ENCODE data around the gene MNT. TPM values are rescaled to one million over a fixed set of nuclear protein-coding genes. Genes with fewer than 3 reads are reported as not detected.

MNT gene, protein sequence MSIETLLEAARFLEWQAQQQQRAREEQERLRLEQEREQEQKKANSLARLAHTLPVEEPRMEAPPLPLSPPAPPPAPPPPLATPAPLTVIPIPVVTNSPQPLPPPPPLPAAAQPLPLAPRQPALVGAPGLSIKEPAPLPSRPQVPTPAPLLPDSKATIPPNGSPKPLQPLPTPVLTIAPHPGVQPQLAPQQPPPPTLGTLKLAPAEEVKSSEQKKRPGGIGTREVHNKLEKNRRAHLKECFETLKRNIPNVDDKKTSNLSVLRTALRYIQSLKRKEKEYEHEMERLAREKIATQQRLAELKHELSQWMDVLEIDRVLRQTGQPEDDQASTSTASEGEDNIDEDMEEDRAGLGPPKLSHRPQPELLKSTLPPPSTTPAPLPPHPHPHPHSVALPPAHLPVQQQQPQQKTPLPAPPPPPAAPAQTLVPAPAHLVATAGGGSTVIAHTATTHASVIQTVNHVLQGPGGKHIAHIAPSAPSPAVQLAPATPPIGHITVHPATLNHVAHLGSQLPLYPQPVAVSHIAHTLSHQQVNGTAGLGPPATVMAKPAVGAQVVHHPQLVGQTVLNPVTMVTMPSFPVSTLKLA
- 14.6 to 18.3 TPM (median 15.0 TPM) in 5 replicates for total RNA-seq (2022; extraction: Qiagen RNA extraction)

DNA sequence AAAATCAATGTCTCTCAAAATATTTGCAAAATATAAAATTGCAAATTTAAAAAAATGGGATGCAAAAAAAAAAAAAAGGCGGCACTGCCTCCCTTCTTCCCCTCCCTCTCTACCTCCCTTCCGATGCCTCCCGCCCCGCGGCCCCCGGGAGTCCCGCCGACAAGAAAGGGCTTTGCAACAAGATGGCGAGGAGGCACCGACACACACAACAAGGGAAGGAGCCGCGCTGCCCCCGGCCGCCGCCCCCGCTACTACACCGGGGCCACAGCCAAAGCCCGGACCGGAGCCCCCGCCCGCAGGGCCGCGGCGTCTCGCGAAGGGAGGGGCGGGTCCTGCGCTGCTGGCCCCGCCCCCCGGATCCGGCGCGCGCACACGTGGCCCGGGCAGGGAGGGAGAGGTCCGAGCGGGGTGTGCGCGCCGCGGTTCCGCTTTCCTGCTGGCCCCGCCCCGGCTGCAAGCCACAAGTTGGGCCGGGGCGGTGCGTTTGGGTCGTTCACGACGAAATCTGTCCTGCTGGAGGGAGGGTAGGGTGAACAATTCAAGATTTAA, at the start of gene MNT:
TSS of gene MNT (minus strand) at position 184 of the 549 bp plus-strand sequence. CDS start 348 bp downstream, outside the sequence.

DNA sequence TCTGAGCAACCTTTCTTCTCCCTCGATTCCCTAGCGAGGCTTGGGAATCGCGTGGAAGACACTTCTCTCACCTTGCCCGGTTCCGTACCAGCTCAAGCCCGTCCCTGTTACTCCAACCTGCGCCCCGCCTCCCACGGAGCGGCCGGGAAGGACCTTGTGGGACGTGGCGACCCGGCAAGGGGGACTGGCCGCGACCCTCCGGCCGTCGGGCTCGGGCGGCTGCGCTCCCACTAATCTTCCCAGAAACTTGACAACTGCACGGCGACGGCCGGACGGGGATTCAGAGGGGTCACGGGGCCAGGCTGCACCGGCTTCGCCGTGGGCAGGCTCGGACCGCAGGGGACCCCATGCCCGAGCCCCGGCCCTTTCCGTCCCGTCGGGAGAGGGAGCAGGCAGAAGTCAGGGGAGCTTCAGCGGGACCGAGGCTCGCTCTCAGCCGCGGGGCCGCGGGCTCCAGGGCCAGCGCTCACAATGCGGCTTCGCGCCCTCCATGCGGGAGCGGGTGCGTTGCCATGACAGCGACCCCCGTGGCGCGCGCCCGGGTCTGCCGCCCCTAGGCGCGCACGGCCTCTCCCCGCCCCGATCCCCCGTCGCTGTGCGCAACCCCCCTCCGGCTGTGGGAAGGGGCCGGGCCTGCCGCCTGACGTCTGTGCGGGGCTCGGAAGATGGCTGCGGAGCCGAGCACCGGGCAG, 63.9 kb downstream of the MNT start, which contains the start of gene SGSM2:
TSS of gene SGSM2 (plus strand) at position 650 of the 692 bp plus-strand sequence. CDS start 188 bp downstream, outside the sequence.

DNA sequence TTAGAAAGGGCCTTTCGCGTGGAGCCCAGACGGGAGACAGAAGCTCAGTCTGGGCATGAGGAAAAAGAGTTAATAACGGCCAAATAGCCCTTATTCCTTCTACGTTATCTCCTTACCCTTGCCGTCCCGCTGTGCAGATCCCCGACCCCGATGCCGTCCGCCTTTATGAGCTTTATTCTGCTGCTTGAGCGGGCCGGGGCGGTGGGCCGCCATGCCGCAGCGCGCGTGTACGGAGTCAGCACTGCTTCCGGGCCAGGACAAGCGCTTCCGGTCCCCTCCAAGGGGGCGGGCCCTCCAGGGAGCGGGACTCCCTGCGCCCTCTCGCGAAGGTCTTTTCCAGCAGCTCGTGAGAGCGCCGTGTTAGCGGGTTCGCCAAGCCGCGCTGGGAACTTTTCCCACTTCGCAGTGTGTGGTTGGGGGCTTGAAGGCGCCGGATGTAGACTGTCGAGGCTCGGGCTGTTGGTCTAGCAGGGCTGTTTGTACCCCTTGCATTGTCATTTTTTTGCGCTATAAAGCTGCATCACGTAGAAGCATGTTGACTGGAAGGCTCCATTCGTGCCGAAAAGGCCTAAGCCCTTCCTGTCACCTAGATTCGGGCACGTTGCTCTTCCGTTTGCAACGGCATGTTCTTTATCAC, 64.5 kb downstream of the MNT start, which contains the start of gene TSR1:
TSS of gene TSR1 (minus strand) at position 243 of the 637 bp plus-strand sequence. CDS start at position 213, 30 bp downstream.

Other genes with a start within 250 kb of the MNT start
- gene SMG6, start 97.3 kb downstream of the MNT start, total RNA-seq (2022; extraction: Qiagen RNA extraction) = 21.0 to 25.0 TPM (median 22.9 TPM) in 5 replicates
- gene SRR, start 97.1 kb downstream of the MNT start, total RNA-seq (2022; extraction: Qiagen RNA extraction) = 7.1 to 11.9 TPM (median 10.2 TPM) in 5 replicates
- 51.6 to 73.5 TPM (median 55.4 TPM) in 5 replicates for gene TSR1, start 64.6 kb downstream of the MNT start, total RNA-seq (2022; extraction: Qiagen RNA extraction)
- gene SGSM2, start 63.6 kb downstream of the MNT start, total RNA-seq (2022; extraction: Qiagen RNA extraction) = 31.6 to 44.1 TPM (median 37.7 TPM) in 5 replicates
- 26.7 to 31.8 TPM (median 31.3 TPM) in 5 replicates for gene METTL16, start 110.8 kb upstream of the MNT start, total RNA-seq (2022; extraction: Qiagen RNA extraction)
- gene PAFAH1B1, start 192.6 kb upstream of the MNT start, total RNA-seq (2022; extraction: Qiagen RNA extraction) = 167 to 190 TPM (median 183 TPM) in 5 replicates